Adrenal gland (tissue), 12 donors: ENCODE results near the gene SEBOX. TPM values are rescaled to one million over a fixed set of nuclear protein-coding genes. Genes with fewer than 3 reads are reported as not detected.

ENCODE experiments used
- DNase-seq, 7 donors: peaks; one replicate each; pipeline ENCODE4 v3.0.0-alpha.2; 2019 to 2020
- H3K27ac ChIP-seq, 5 donors: fragments of 200-600 bp; sonication (generic) in 4 of 5; 1 replicate in 3 of 5; 2 replicates in 2 of 5; pipeline versions ENCODE4 v1.5.1 to v1.8.0; 2016 to 2020; ENCODE audit warnings: mild to moderate bottlenecking in 1 of 5
- H3K27me3 ChIP-seq: fragments of 200-600 bp; 2 replicates; pipeline ENCODE4 v1.8.0; 2021
- H3K36me3 ChIP-seq, 2 donors: fragments of 200-600 bp; replicated peaks in 1 of 2; 1 replicate in 1 of 2; 2 replicates in 1 of 2; pipeline versions ENCODE4 v1.5.1 to v1.8.0; 2018 to 2022
- H3K4me1 ChIP-seq, 2 donors: fragments of 200-600 bp; replicated peaks in 1 of 2; 1 replicate in 1 of 2; 2 replicates in 1 of 2; pipeline versions ENCODE4 v1.5.1 to v1.8.0; 2018 to 2021
- H3K4me3 ChIP-seq, 4 donors: fragments of 200-600 bp; sonication (generic) in 3 of 4; one replicate each; pipeline ENCODE4 v1.5.1; 2016 to 2018
- H3K9me3 ChIP-seq, 3 donors: fragments of 200-600 bp; sonication (generic) in 1 of 3; replicated peaks in 1 of 3; 1 replicate in 2 of 3; 2 replicates in 1 of 3; pipeline versions ENCODE4 v1.5.1 to v1.8.0; 2016 to 2021
- POLR2A ChIP-seq, 2 donors: fragments of 450-650 bp; IDR thresholded peaks; one replicate each; pipeline ENCODE4 v1.6.1; 2017; ENCODE audit warnings: antibody characterized with exemption in 2 of 2, mild to moderate bottlenecking in 2 of 2, moderate library complexity in 1 of 2
- WGBS, 4 donors: extraction: QIAGEN DNeasy Blood & Tissue Kit in 2 of 4; methylation state at CpG; one replicate each; pipeline versions ENCODE4 v1.1.5 to v1.1.7; 2013 to 2017; 5-methylcytosine and 5-hydroxymethylcytosine counted together
- intact Hi-C, 2 donors: fragments of 100-400 bp; cut with DNase I; formaldehyde crosslinking; loops; one replicate each; pipeline versions ENCODE4 v1.14.1 to v1.15.0; 2022 to 2023
- polyA plus RNA-seq, 3 donors: library from polyadenylated mRNA; stranded (reverse); fragments of 200-250 nt in 2 of 3; fragments of 350-450 nt in 1 of 3; fragmentation: Illumina TruSeq in 1 of 3; extraction: RNeasy Lipid Tissue Mini Kit (QIAGEN cat#74804) in 1 of 3; gene quantifications; one replicate each; pipeline ENCODE4 v1.2.3, GENCODE V29; 2013 to 2014
- total RNA-seq, 9 donors: library from RNA; depleted of rRNA in 4 of 9; stranded (reverse); fragments of >200 nt in 4 of 9; fragments of 120-200 nt in 1 of 9; fragmentation: NEBNext Ultra II Directional in 1 of 9; extraction: Animal tissue kit (Norgen Biotek cat#: 25700) in 1 of 9; gene quantifications; one replicate each; pipeline versions ENCODE4 v1.1.0 to v1.2.4, GENCODE V29; 2013 to 2023
- TF ChIP-seq, protein P1 (sequence below), 6 experiments: fragments of 450-650 bp in 4 of 6; fragments of 200-600 bp in 2 of 6; sonication (generic) in 1 of 6; IDR thresholded peaks; 1 replicate in 5 of 6; 2 replicates in 1 of 6; pipeline versions ENCODE4 v1.5.1 to v1.8.0; 2016 to 2021; ENCODE audit warnings: antibody characterized with exemption in 6 of 6, mild to moderate bottlenecking in 2 of 6, moderate library complexity in 1 of 6
- donor health status: healthy with polysubstance abuse.
- donor health status: Bipolar disorder and iron deficiency.
- donor health status: DM: yes; HTN: yes; CAD: no.
- donor health status: DM: no; HTN: no; CAD: no.
- donor health status: DM: no; HTN: no; CAD: no.
- donor health status: DM: yes; HTN: yes; CAD: no.

SEBOX gene
- total and polyA plus RNA-seq, 12 donors = not detected

- no peaks in the 10 kb centered on the region for H3K27me3 ChIP-seq
- TF ChIP-seq POLR2A (IDR thresholded peaks at IDR 0.05) = no peak
- TF ChIP-seq, protein P1, sequence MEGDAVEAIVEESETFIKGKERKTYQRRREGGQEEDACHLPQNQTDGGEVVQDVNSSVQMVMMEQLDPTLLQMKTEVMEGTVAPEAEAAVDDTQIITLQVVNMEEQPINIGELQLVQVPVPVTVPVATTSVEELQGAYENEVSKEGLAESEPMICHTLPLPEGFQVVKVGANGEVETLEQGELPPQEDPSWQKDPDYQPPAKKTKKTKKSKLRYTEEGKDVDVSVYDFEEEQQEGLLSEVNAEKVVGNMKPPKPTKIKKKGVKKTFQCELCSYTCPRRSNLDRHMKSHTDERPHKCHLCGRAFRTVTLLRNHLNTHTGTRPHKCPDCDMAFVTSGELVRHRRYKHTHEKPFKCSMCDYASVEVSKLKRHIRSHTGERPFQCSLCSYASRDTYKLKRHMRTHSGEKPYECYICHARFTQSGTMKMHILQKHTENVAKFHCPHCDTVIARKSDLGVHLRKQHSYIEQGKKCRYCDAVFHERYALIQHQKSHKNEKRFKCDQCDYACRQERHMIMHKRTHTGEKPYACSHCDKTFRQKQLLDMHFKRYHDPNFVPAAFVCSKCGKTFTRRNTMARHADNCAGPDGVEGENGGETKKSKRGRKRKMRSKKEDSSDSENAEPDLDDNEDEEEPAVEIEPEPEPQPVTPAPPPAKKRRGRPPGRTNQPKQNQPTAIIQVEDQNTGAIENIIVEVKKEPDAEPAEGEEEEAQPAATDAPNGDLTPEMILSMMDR (IDR thresholded peaks at IDR 0.05) = no peak
- peaks cover 0 to 38% of the 10 kb centered on the region in 2 donors for H3K36me3 ChIP-seq
- H3K9me3 ChIP-seq = no peaks in the 10 kb centered on the region
- H3K4me3 ChIP-seq = no peak overlapping the region
- DNase-seq = no peak
- intact Hi-C loops = loop anchor here in 1 of 2 donors (10.0 kb wide), 1 partner anchor 63 kb away; no protein-coding TSS in a partner anchor
- H3K27ac ChIP-seq = no peak overlapping the region
- WGBS, 4 donors = 34 to 46% (median 44%) methylated on average over 3 of the region's 3 CpGs
- H3K4me1 ChIP-seq = peaks cover 35 to 59% of the 10 kb centered on the region in 2 donors
These were observed 37.2 kb upstream of the SEBOX start for GRCh38 chr17:28402224-28402630.

DNA sequence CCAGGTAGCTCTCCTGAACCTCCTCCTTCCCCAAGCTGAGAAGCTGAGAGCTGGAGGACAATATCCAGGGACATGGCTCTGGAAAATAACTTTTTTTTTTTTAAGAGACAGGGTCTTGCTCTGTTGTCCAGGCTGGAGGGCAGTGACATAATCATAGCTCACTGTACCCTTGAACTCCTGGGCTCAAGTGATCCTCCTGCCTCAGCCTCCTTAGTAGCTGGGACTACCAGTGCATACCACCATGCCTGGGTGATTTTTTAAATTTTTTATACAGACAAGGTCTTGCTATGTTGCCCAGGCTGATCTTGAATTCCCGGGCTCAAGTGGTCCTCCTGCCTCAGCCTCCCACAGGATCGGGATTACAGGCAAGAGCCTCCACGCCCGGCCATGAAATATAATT lies 34.8 kb upstream of the SEBOX start:
- 89 to 98% (median 96%) methylated on average over 4 of the region's 4 CpGs for WGBS, 4 donors
- Histone ChIP-seq H3K27ac (peak overlapping the region in 2 of 5 donors; percentile 67 to 77), H3K4me1 (peaks cover 26 to 54% of the 10 kb centered on the region in 2 donors), H3K9me3 (no peaks in the 10 kb centered on the region), H3K27me3 (no peaks in the 10 kb centered on the region), H3K36me3 (peaks cover 0 to 53% of the 10 kb centered on the region in 2 donors), H3K4me3 (no peak overlapping the region)
- TF ChIP-seq POLR2A (IDR thresholded peaks at IDR 0.05) = no peak
- TF ChIP-seq, protein P1 (IDR thresholded peaks at IDR 0.05) = no peak
- intact Hi-C loops = loop anchor here in 1 of 2 donors (10.0 kb wide), 1 partner anchor 65 kb away; no protein-coding TSS in a partner anchor
- DNase-seq = no peak

DNA sequence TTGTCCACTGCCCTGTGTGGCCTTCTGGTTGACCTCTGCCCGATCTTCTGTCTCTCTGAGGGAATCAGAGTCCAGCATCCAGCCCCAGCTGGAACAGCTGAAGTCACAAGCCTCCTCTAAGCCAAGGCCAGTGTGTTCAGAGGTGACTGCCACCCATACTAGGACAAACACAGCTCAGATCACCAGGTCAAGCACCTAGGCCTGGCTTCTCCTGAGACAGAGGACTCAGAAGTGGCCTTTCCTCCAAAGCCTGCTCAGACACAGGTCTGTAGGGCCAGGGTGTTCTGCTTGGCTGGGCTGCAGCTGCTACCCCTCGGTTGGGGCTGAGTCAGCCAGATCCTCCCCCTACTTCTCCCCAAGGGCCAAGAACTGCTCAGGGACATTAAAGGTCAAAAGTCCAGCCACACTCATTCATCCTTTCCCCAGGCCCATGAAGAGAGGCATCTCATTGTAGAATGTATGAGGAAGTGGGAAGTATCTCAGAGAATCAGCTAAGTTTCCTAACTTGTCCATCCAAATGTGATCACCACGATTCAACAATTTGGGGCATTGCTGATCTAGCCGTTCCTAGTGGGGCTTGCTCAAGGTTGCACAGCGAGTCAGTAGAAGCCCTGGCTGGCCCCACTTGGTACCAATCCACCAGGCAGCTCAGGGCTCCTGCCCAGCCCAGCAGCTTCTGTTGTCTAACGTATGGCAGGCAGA lies 33.4 kb upstream of the SEBOX start:
- Histone ChIP-seq H3K27me3 (no peaks in the 10 kb centered on the region), H3K4me1 (peaks cover 22 to 40% of the 10 kb centered on the region in 2 donors), H3K27ac (peak overlapping the region; percentile 20 to 77 (median 42)), H3K9me3 (no peaks in the 10 kb centered on the region), H3K4me3 (no peak overlapping the region), H3K36me3 (peaks cover 0 to 61% of the 10 kb centered on the region in 2 donors)
- intact Hi-C loops = no loop called here
- peak in 5 of 7 donors; percentile 53 to 78 (median 66) for DNase-seq
- TF ChIP-seq, protein P1 (IDR thresholded peaks at IDR 0.05) = no peak
- peak in 1 of 2 donors; percentile 23 for TF ChIP-seq POLR2A (IDR thresholded peaks at IDR 0.05)
- 27 to 42% (median 35%) methylated on average over 4 to 6 of the region's 6 CpGs for WGBS, 4 donors

- intact Hi-C loops = no loop called here
- WGBS, 4 donors = 51 to 73% (median 67%) methylated on average over 5 to 7 of the region's 7 CpGs
- Histone ChIP-seq H3K9me3 (no peaks in the 10 kb centered on the region), H3K36me3 (peaks cover 0 to 66% of the 10 kb centered on the region in 2 donors), H3K4me1 (peaks cover 22 to 36% of the 10 kb centered on the region in 2 donors), H3K27ac (peak overlapping the region; percentile 20 to 77 (median 42)), H3K27me3 (no peaks in the 10 kb centered on the region), H3K4me3 (no peak overlapping the region)
- DNase-seq = peak in 2 of 7 donors; percentile 28 to 38
- TF ChIP-seq POLR2A (IDR thresholded peaks at IDR 0.05) = no peak
- TF ChIP-seq, protein P1 (IDR thresholded peaks at IDR 0.05) = no peak
These were observed 32.8 kb upstream of the SEBOX start for GRCh38 chr17:28397687-28398279.
